Measurements from ENCODE around the gene KBTBD2.
"Not testable (repeated sequence)": the region's sequence is repeated elsewhere in the genome, so short reads cannot be mapped to it uniquely, and the experiment has no call there.

DNA sequence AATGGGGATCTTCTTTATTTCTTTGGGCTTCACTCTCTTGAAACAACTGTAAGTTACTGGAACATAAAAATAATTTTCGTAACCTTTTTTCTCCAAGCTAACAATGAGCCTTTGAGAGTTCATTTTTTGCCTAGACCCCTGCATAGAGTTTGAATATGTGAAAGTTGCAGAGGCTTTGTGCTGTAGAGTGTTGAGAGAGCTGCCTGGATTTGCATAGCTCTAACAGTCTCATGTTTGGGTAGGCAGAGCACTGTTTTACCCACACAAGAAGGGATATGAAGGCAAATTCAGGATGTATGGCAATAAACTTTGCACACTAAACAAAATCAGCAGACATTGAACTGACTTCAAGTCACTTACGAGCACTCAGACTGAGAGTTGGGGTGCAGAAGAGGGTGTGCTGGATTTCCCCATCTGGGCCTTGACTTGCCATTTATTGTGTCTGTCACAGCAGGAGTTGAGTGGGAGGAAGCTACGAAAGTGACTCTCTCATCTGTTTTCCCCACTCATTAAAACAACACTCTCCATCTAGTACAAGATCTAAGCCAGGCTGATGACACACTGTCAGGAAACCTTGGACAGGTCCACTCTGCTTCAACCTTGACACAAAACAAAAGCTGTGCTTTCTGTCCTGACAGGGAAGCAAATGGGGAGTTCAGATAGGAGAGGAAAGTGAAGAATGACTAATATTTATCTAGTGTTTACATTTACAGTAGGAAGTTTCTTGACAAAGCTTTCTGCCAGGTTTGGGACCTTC lies 62.4 kb downstream of the KBTBD2 start:
- TF ChIP-seq, protein P1, sequence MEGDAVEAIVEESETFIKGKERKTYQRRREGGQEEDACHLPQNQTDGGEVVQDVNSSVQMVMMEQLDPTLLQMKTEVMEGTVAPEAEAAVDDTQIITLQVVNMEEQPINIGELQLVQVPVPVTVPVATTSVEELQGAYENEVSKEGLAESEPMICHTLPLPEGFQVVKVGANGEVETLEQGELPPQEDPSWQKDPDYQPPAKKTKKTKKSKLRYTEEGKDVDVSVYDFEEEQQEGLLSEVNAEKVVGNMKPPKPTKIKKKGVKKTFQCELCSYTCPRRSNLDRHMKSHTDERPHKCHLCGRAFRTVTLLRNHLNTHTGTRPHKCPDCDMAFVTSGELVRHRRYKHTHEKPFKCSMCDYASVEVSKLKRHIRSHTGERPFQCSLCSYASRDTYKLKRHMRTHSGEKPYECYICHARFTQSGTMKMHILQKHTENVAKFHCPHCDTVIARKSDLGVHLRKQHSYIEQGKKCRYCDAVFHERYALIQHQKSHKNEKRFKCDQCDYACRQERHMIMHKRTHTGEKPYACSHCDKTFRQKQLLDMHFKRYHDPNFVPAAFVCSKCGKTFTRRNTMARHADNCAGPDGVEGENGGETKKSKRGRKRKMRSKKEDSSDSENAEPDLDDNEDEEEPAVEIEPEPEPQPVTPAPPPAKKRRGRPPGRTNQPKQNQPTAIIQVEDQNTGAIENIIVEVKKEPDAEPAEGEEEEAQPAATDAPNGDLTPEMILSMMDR (IDR thresholded peaks at IDR 0.05; ENCODE audit: poor library complexity, severe bottlenecking) = not testable (repeated sequence)
- not testable (repeated sequence) for TF ChIP-seq MXI1 (conservative IDR thresholded peaks at IDR 0.05; ENCODE audit: poor library complexity, severe bottlenecking); SMC3 (conservative IDR thresholded peaks at IDR 0.05; ENCODE audit: poor library complexity); RAD21 (conservative IDR thresholded peaks at IDR 0.05); TAF1 (IDR thresholded peaks at IDR 0.05; ENCODE audit: low read depth); EZH2 (IDR thresholded peaks at IDR 0.05; ENCODE audit: borderline replicate concordance, insufficient read depth, low read length, poor library complexity, severe bottlenecking); POLR2AphosphoS5 (IDR thresholded peaks at IDR 0.05); EP300 (conservative IDR thresholded peaks at IDR 0.05; ENCODE audit: poor library complexity, severe bottlenecking)
- TF ChIP-seq, protein P2, sequence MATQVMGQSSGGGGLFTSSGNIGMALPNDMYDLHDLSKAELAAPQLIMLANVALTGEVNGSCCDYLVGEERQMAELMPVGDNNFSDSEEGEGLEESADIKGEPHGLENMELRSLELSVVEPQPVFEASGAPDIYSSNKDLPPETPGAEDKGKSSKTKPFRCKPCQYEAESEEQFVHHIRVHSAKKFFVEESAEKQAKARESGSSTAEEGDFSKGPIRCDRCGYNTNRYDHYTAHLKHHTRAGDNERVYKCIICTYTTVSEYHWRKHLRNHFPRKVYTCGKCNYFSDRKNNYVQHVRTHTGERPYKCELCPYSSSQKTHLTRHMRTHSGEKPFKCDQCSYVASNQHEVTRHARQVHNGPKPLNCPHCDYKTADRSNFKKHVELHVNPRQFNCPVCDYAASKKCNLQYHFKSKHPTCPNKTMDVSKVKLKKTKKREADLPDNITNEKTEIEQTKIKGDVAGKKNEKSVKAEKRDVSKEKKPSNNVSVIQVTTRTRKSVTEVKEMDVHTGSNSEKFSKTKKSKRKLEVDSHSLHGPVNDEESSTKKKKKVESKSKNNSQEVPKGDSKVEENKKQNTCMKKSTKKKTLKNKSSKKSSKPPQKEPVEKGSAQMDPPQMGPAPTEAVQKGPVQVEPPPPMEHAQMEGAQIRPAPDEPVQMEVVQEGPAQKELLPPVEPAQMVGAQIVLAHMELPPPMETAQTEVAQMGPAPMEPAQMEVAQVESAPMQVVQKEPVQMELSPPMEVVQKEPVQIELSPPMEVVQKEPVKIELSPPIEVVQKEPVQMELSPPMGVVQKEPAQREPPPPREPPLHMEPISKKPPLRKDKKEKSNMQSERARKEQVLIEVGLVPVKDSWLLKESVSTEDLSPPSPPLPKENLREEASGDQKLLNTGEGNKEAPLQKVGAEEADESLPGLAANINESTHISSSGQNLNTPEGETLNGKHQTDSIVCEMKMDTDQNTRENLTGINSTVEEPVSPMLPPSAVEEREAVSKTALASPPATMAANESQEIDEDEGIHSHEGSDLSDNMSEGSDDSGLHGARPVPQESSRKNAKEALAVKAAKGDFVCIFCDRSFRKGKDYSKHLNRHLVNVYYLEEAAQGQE (IDR thresholded peaks at IDR 0.05; ENCODE audit: borderline replicate concordance) = not testable (repeated sequence)
